Articular chondrocyte of knee joint (primary cell): ENCODE results near the gene MIS18A. TPM values are rescaled to one million over a fixed set of nuclear protein-coding genes. Genes with fewer than 3 reads are reported as not detected.

Source experiments
- total RNA-seq: library from RNA; depleted of rRNA; stranded (reverse); fragments of >200 nt; gene quantifications from 2 replicates; pipeline ENCODE4 v1.2.3, GENCODE V29; 2012

The MIS18A gene
- total RNA-seq: 5.5 and 7.5 TPM in 2 replicates

GRCh38 chr21:32278518-32279376 lies at the start of gene MIS18A:
Gene MIS18A (minus strand): TSS chr21:32279049. CDS start chr21:32279014, 35 bp downstream.

GRCh38 chr21:32298658-32299081 lies 19.8 kb upstream of the MIS18A start, which contains the start of gene MRAP:
Gene MRAP (plus strand): TSS chr21:32298855. CDS start chr21:32298972, 117 bp downstream.

Other genes starting within 250 kb of the MIS18A start
- not detected in 2 replicates for gene MRAP, start 19.8 kb upstream of the MIS18A start, total RNA-seq
- gene URB1, start 114.0 kb upstream of the MIS18A start, total RNA-seq: 19.7 and 24.6 TPM in 2 replicates
- 5.5 and 7.8 TPM in 2 replicates for gene EVA1C, start 133.7 kb upstream of the MIS18A start, total RNA-seq